Epithelial cell of proximal tubule (primary cell): Measurements from ENCODE around the gene SCGB3A2. TPM values are rescaled to one million over a fixed set of nuclear protein-coding genes. Genes with fewer than 3 reads are reported as not detected.

ENCODE experiments used
- DNase-seq: peaks from one replicate; pipeline ENCODE4 v3.0.0-alpha.2; 2011; ENCODE audit warnings: low read depth
- H3K4me3 ChIP-seq: 2 replicates; pipeline ENCODE4 v1.5.1; 2011; ENCODE audit warnings: low read depth, mild to moderate bottlenecking, low read length
- CTCF ChIP-seq: conservative IDR thresholded peaks from 2 replicates; pipeline ENCODE4 v1.5.1; 2012; ENCODE audit warnings: low read depth, mild to moderate bottlenecking, low read length
- total RNA-seq: library from RNA; depleted of rRNA; stranded (reverse); fragments of >200 nt; gene quantifications from 2 replicates; pipeline ENCODE4 v1.2.3, GENCODE V29; 2015

Gene SCGB3A2
- total RNA-seq, 1 donor from 2014 or later, result not detected

GRCh38 chr5:147887930-147888329 lies 9.4 kb downstream of the SCGB3A2 start:
- no peak for DNase-seq
- TF ChIP-seq CTCF, result no peak
- no peak overlapping the region for H3K4me3 ChIP-seq

GRCh38 chr5:147892696-147893296 lies 14.3 kb downstream of the SCGB3A2 start:
- no peak for DNase-seq
- no peak for TF ChIP-seq CTCF
- H3K4me3 ChIP-seq, result no peak overlapping the region

GRCh38 chr5:147893820-147894219 lies 15.3 kb downstream of the SCGB3A2 start:
- DNase-seq, result no peak

GRCh38 chr5:147895864-147896263 lies 17.4 kb downstream of the SCGB3A2 start:
- no peak for TF ChIP-seq CTCF
- DNase-seq, result no peak
- H3K4me3 ChIP-seq, result no peak overlapping the region

More at GRCh38 chr5:147893820-147894219, 15.3 kb downstream of the SCGB3A2 start:
- no peak for TF ChIP-seq CTCF
- no peak overlapping the region for H3K4me3 ChIP-seq

GRCh38 chr5:147898875-147899401 lies 20.4 kb downstream of the SCGB3A2 start:
- DNase-seq, result no peak
- H3K4me3 ChIP-seq, result no peak overlapping the region
- no peak for TF ChIP-seq CTCF

DNA sequence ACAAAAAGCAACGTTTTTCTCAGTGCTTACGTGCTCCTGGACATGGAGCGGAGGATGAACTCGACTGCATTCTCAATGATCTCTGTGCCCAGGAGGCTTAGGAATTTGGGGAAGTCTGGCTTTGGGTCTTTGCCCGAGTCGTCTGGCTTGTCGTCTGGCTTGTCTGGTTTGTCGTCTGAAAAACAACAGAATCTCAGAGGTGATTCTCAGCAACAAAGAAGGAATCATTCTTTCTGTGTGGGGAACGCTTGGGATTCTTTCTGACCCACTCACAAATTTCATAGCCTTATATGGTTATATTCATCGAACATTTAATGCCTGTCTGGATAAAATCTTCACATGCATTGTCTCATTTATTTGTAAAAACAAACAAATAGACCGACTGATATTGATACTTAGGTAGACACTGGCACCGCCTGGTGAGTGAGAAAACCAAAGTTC lies 23.1 kb downstream of the SCGB3A2 start:
- no peak for DNase-seq
- H3K4me3 ChIP-seq, result no peak overlapping the region
- TF ChIP-seq CTCF, result no peak

DNA sequence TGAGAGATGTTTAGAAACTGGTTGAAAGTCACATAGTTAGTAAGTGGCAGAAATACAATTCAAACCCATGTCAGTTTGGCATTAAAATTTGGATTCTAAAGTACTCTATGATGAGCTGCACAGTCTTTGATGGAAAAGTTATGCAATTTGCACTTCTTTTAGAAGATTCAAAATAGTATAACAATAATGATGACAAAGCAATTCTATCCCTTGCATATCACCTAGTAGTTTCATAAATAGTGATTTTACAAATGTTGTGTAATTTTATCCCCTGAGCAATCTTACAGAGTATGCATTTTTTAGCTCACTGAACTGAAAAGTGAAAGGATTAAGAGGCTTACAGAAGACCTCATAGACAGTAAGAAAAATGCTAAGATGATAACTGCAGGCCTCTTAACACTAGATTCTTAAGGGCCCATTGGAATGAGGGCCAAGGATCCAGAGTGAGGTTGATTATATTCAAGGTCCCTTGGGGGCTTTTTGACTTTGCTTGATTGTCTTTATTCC lies 24.2 kb downstream of the SCGB3A2 start:
- no peak overlapping the region for H3K4me3 ChIP-seq
- DNase-seq, result no peak
- no peak for TF ChIP-seq CTCF
